ES-I3 (cell line): ENCODE results near the gene CNKSR3.

ENCODE experiments used
- H3K36me3 ChIP-seq: 2 replicates; pipeline ENCODE4 v1.6.1; 2013; ENCODE audit warnings: mild to moderate bottlenecking, low read length, control low read depth, moderate library complexity; ENCODE audit not compliant: insufficient read depth
- H3K4me1 ChIP-seq: 2 replicates; pipeline ENCODE4 v1.6.1; 2013; ENCODE audit warnings: mild to moderate bottlenecking, control low read depth, low read length; ENCODE audit not compliant: insufficient read depth
- H3K9ac ChIP-seq: 2 replicates; pipeline ENCODE4 v1.6.1; 2013; ENCODE audit warnings: low read depth, mild to moderate bottlenecking, low read length, moderate library complexity
- H3K9me3 ChIP-seq: 2 replicates; pipeline ENCODE4 v1.6.1; 2013; ENCODE audit warnings: mild to moderate bottlenecking, low read length, moderate library complexity; ENCODE audit not compliant: control insufficient read depth, insufficient read depth

The CNKSR3 gene

GRCh38 chr6:154432533-154433476 is 77.7 kb downstream of the CNKSR3 start:
- Histone ChIP-seq H3K9ac (no peak overlapping the region), H3K36me3 (no peaks in the 10 kb centered on the region), H3K9me3 (no peaks in the 10 kb centered on the region; the same call in 1 of the 2 replicates), H3K4me1 (peaks cover 15% of the 10 kb centered on the region)

GRCh38 chr6:154430481-154430919 is 80.0 kb downstream of the CNKSR3 start:
- H3K4me1 ChIP-seq = peaks cover 15% of the 10 kb centered on the region
- no peaks in the 10 kb centered on the region; the same call in 1 of the 2 replicates for H3K9me3 ChIP-seq
- no peaks in the 10 kb centered on the region for H3K36me3 ChIP-seq
- H3K9ac ChIP-seq = no peak overlapping the region

- H3K9me3 ChIP-seq = no peaks in the 10 kb centered on the region; the same call in 1 of the 2 replicates
- H3K36me3 ChIP-seq = no peaks in the 10 kb centered on the region
- H3K9ac ChIP-seq = no peak overlapping the region
- peaks cover 15% of the 10 kb centered on the region for H3K4me1 ChIP-seq
These were observed 80.8 kb downstream of the CNKSR3 start for GRCh38 chr6:154429711-154430110.

GRCh38 chr6:154428897-154429296 is 81.6 kb downstream of the CNKSR3 start:
- H3K9me3 ChIP-seq = no peaks in the 10 kb centered on the region; the same call in 1 of the 2 replicates
- H3K36me3 ChIP-seq = no peaks in the 10 kb centered on the region
- H3K9ac ChIP-seq = no peak overlapping the region
- H3K4me1 ChIP-seq = peaks cover 12% of the 10 kb centered on the region

- Histone ChIP-seq H3K9ac (no peak overlapping the region), H3K36me3 (no peaks in the 10 kb centered on the region), H3K4me1 (no peaks in the 10 kb centered on the region), H3K9me3 (no peaks in the 10 kb centered on the region; the same call in 1 of the 2 replicates)
These were observed 83.0 kb downstream of the CNKSR3 start for GRCh38 chr6:154427446-154427845.

GRCh38 chr6:154426997-154427396 is 83.5 kb downstream of the CNKSR3 start:
- H3K4me1 ChIP-seq = no peaks in the 10 kb centered on the region
- no peaks in the 10 kb centered on the region for H3K36me3 ChIP-seq
- H3K9me3 ChIP-seq = no peaks in the 10 kb centered on the region
- no peak overlapping the region for H3K9ac ChIP-seq

- Histone ChIP-seq H3K9me3 (no peaks in the 10 kb centered on the region), H3K9ac (no peak overlapping the region), H3K36me3 (no peaks in the 10 kb centered on the region), H3K4me1 (no peaks in the 10 kb centered on the region)
These were observed 85.5 kb downstream of the CNKSR3 start for GRCh38 chr6:154425034-154425433.

- Histone ChIP-seq H3K9me3 (no peaks in the 10 kb centered on the region), H3K36me3 (no peaks in the 10 kb centered on the region), H3K9ac (no peak overlapping the region), H3K4me1 (no peaks in the 10 kb centered on the region)
These were observed 96.3 kb downstream of the CNKSR3 start for GRCh38 chr6:154414021-154414813.

GRCh38 chr6:154412106-154412820 is 98.2 kb downstream of the CNKSR3 start:
- H3K36me3 ChIP-seq = no peaks in the 10 kb centered on the region

GRCh38 chr6:154411076-154411475 is 99.4 kb downstream of the CNKSR3 start:
- no peaks in the 10 kb centered on the region for H3K9me3 ChIP-seq
- no peaks in the 10 kb centered on the region for H3K4me1 ChIP-seq
- no peak overlapping the region for H3K9ac ChIP-seq
- H3K36me3 ChIP-seq = no peaks in the 10 kb centered on the region

More at GRCh38 chr6:154412106-154412820, 98.2 kb downstream of the CNKSR3 start:
- Histone ChIP-seq H3K4me1 (no peaks in the 10 kb centered on the region), H3K9ac (no peak overlapping the region), H3K9me3 (no peaks in the 10 kb centered on the region)

GRCh38 chr6:154410619-154411072 is 99.8 kb downstream of the CNKSR3 start:
- no peak overlapping the region for H3K9ac ChIP-seq
- no peaks in the 10 kb centered on the region for H3K4me1 ChIP-seq
- no peaks in the 10 kb centered on the region for H3K9me3 ChIP-seq
- H3K36me3 ChIP-seq = no peaks in the 10 kb centered on the region

GRCh38 chr6:154408891-154409500 is 101.5 kb downstream of the CNKSR3 start:
- Histone ChIP-seq H3K4me1 (no peaks in the 10 kb centered on the region), H3K9me3 (no peaks in the 10 kb centered on the region), H3K9ac (no peak overlapping the region), H3K36me3 (no peaks in the 10 kb centered on the region)

- H3K36me3 ChIP-seq = no peaks in the 10 kb centered on the region
- no peak overlapping the region for H3K9ac ChIP-seq
- H3K9me3 ChIP-seq = no peaks in the 10 kb centered on the region
- no peaks in the 10 kb centered on the region for H3K4me1 ChIP-seq
These were observed 103.0 kb downstream of the CNKSR3 start for GRCh38 chr6:154407440-154407839.

GRCh38 chr6:154406869-154407268 is 103.6 kb downstream of the CNKSR3 start:
- Histone ChIP-seq H3K36me3 (no peaks in the 10 kb centered on the region), H3K4me1 (no peaks in the 10 kb centered on the region), H3K9me3 (no peaks in the 10 kb centered on the region), H3K9ac (no peak overlapping the region)
